A549 (cell line): Measurements from ENCODE around the gene SMAD9.

Experiments
- CEBPB ChIP-seq, 2 experiments: fragments of >200 bp in 1 of 2; sonication (Bioruptor Twin) in 1 of 2; formaldehyde crosslinking in 1 of 2; IDR thresholded peaks; 2 replicates each; pipeline ENCODE4 v1.6.1; 2012 to 2016
- CTCF ChIP-seq: fragments of >200 bp; sonication (Bioruptor Twin); formaldehyde crosslinking; IDR thresholded peaks from 3 replicates; pipeline ENCODE4 v1.5.1; 2016
- POLR2A ChIP-seq: IDR thresholded peaks from 2 replicates; pipeline ENCODE4 v1.6.1; 2012; ENCODE audit warnings: mild to moderate bottlenecking, low read length

- TF ChIP-seq CEBPB (IDR thresholded peaks at IDR 0.05) (no peak), CTCF (no peak), POLR2A (no peak)
Measured at GRCh38 chr13:36910545-36910944, 9.5 kb downstream of the SMAD9 start.
